Astrocyte (in vitro differentiated cells and primary cell): ENCODE measurements around the gene CTIF. TPM values are rescaled to one million over a fixed set of nuclear protein-coding genes. Genes with fewer than 3 reads are reported as not detected.
A peak's percentile ranks its signal among the peaks of the same experiment; 100 is the strongest.

Source experiments
- DNase-seq: peaks from one replicate; pipeline ENCODE4 v3.0.0-alpha.2; 2010; ENCODE audit warnings: low read depth
- FAIRE-seq: peaks from 2 replicates; lab custom pipeline; 2011; peaks lifted over from hg19 to GRCh38; lab: Jason Lieb, UNC
- H2AFZ ChIP-seq: 2 replicates; pipeline ENCODE4 v1.6.0; 2012; ENCODE audit warnings: low read depth, low read length, inconsistent platforms
- H3K27ac ChIP-seq: 2 replicates; pipeline ENCODE4 v1.5.1; 2011; ENCODE audit warnings: low read depth, low read length, inconsistent platforms
- H3K27me3 ChIP-seq: 2 replicates; pipeline ENCODE4 v1.6.0; 2011; ENCODE audit warnings: low read length, inconsistent platforms; ENCODE audit not compliant: insufficient read depth
- H3K36me3 ChIP-seq: 2 replicates; pipeline ENCODE4 v1.5.1; 2011; ENCODE audit warnings: low read length, inconsistent platforms; ENCODE audit not compliant: insufficient read depth
- H3K4me1 ChIP-seq: 2 replicates; pipeline ENCODE4 v1.5.1; 2011; ENCODE audit warnings: low read length, inconsistent platforms; ENCODE audit not compliant: insufficient read depth
- H3K4me2 ChIP-seq: 2 replicates; pipeline ENCODE4 v1.6.0; 2012; ENCODE audit warnings: low read length, inconsistent platforms
- H3K4me3 ChIP-seq: 2 replicates; pipeline ENCODE4 v1.5.1; 2011; ENCODE audit warnings: low read depth, mild to moderate bottlenecking, low read length, inconsistent platforms; ENCODE audit not compliant: insufficient read depth
- H3K79me2 ChIP-seq: 2 replicates; pipeline ENCODE4 v1.6.0; 2012; ENCODE audit warnings: mild to moderate bottlenecking, low read length, inconsistent platforms; ENCODE audit not compliant: insufficient read depth
- H3K9ac ChIP-seq: 2 replicates; pipeline ENCODE4 v1.6.0; 2012; ENCODE audit warnings: mild to moderate bottlenecking, low read length, inconsistent platforms
- H3K9me3 ChIP-seq: 2 replicates; pipeline ENCODE4 v1.5.1; 2012; ENCODE audit warnings: low read depth, mild to moderate bottlenecking, low read length, inconsistent platforms; ENCODE audit not compliant: insufficient read depth
- H4K20me1 ChIP-seq: 2 replicates; pipeline ENCODE4 v1.6.0; 2012; ENCODE audit warnings: low read length, inconsistent platforms; ENCODE audit not compliant: insufficient read depth
- H3K27ac Mint-ChIP-seq: one replicate; pipeline ENCODE4 v1.8.0; 2021; ENCODE audit warnings: mild to moderate bottlenecking, mixed read lengths; ENCODE audit not compliant: unreplicated experiment
- H3K27me3 Mint-ChIP-seq: one replicate; pipeline ENCODE4 v1.8.0; 2021; ENCODE audit warnings: low read depth, mixed read lengths; ENCODE audit not compliant: unreplicated experiment
- H3K36me3 Mint-ChIP-seq: one replicate; pipeline ENCODE4 v1.8.0; 2021; ENCODE audit warnings: low read depth, mixed read lengths; ENCODE audit not compliant: unreplicated experiment
- H3K4me1 Mint-ChIP-seq: one replicate; pipeline ENCODE4 v1.8.0; 2021; ENCODE audit warnings: low read depth, mixed read lengths; ENCODE audit not compliant: unreplicated experiment
- H3K4me3 Mint-ChIP-seq: one replicate; pipeline ENCODE4 v1.8.0; 2021; ENCODE audit warnings: mild to moderate bottlenecking, moderate library complexity, mixed read lengths; ENCODE audit not compliant: unreplicated experiment
- H3K9me3 Mint-ChIP-seq: one replicate; pipeline ENCODE4 v1.8.0; 2021; ENCODE audit warnings: mild to moderate bottlenecking, mixed read lengths; ENCODE audit not compliant: unreplicated experiment
- CTCF ChIP-seq: IDR thresholded peaks from 2 replicates; pipeline ENCODE4 v1.5.1; 2011; ENCODE audit warnings: low read depth, mild to moderate bottlenecking, inconsistent platforms, low read length, moderate library complexity; ENCODE audit not compliant: insufficient read depth
- EZH2 ChIP-seq: IDR thresholded peaks from 2 replicates; pipeline ENCODE4 v1.6.1; 2012; ENCODE audit warnings: mild to moderate bottlenecking, low read length, inconsistent platforms; ENCODE audit not compliant: insufficient read depth
- total RNA-seq: library from RNA; stranded (reverse); gene quantifications from 2 replicates; pipeline ENCODE4 v1.2.1, GENCODE V29; 2021

Gene CTIF
- total RNA-seq, 1 donor from 2014 or later: 101 TPM

GRCh38 chr18:48570313-48570712, 31.5 kb downstream of the CTIF start:
- no peak overlapping the region for H3K9ac ChIP-seq

GRCh38 chr18:48571639-48572384, 33.0 kb downstream of the CTIF start:
- Histone ChIP-seq H3K9me3 (no peaks in the 10 kb centered on the region), H3K4me2 (no peak overlapping the region), H3K9ac (no peak overlapping the region), H3K27me3 (no peaks in the 10 kb centered on the region), H3K4me1 (peaks cover 17% of the 10 kb centered on the region), H3K4me3 (no peak overlapping the region), H3K36me3 (no peaks in the 10 kb centered on the region), H3K79me2 (peaks cover 81% of the 10 kb centered on the region), H3K27ac (no peak overlapping the region), H4K20me1 (peaks cover 97% of the 10 kb centered on the region), H2AFZ (no peak overlapping the region)
- TF ChIP-seq EZH2: no peak
- TF ChIP-seq CTCF: no peak
- FAIRE-seq (no peak), DNase-seq (no peak)
- no peaks in the 10 kb centered on the region for H3K9me3 Mint-ChIP-seq
- no peaks in the 10 kb centered on the region for H3K27me3 Mint-ChIP-seq
- no peak overlapping the region for H3K4me3 Mint-ChIP-seq
- no peak overlapping the region for H3K27ac Mint-ChIP-seq
- H3K4me1 Mint-ChIP-seq: peaks cover 45% of the 10 kb centered on the region
- peaks cover 36% of the 10 kb centered on the region for H3K36me3 Mint-ChIP-seq

More at GRCh38 chr18:48570313-48570712, 31.5 kb downstream of the CTIF start:
- Histone ChIP-seq H3K27me3 (no peaks in the 10 kb centered on the region), H3K9me3 (no peaks in the 10 kb centered on the region), H3K27ac (no peak overlapping the region), H3K79me2 (peaks cover 88% of the 10 kb centered on the region), H3K4me3 (no peak overlapping the region), H3K36me3 (no peaks in the 10 kb centered on the region), H2AFZ (no peak overlapping the region), H4K20me1 (peaks cover 97% of the 10 kb centered on the region), H3K4me1 (peaks cover 4% of the 10 kb centered on the region), H3K4me2 (no peak overlapping the region)
- peaks cover 30% of the 10 kb centered on the region for H3K36me3 Mint-ChIP-seq
- no peaks in the 10 kb centered on the region for H3K27me3 Mint-ChIP-seq
- peaks cover 54% of the 10 kb centered on the region for H3K4me1 Mint-ChIP-seq
- TF ChIP-seq EZH2 (no peak), CTCF (no peak)
- H3K4me3 Mint-ChIP-seq: no peak overlapping the region
- FAIRE-seq (no peak), DNase-seq (no peak)
- peak overlapping the region; percentile 64 for H3K27ac Mint-ChIP-seq
- H3K9me3 Mint-ChIP-seq: no peaks in the 10 kb centered on the region
